Measurements from ENCODE around the gene MYO5C. TPM values are rescaled to one million over a fixed set of nuclear protein-coding genes. Genes with fewer than 3 reads are reported as not detected.

The MYO5C gene
- total and polyA plus RNA-seq, 10 of the 15 experiments (the other 5 are each of a cell fraction or from before 2014, with no cell fraction given) = 0.29 to 1.3 (median 0.75) TPM

GRCh38 chr15:52236013-52236412, 59.6 kb downstream of the MYO5C start (continued):
- TF ChIP-seq EP300 (IDR thresholded peaks at IDR 0.05; ENCODE audit: borderline replicate concordance in 1 of 2, control insufficient read depth in 1 of 2, low read depth in 2 of 2, low read length in 2 of 2) = no peak
- TF ChIP-seq CBFB (IDR thresholded peaks at IDR 0.05; ENCODE audit: low read depth) = no peak
- no peak for TF ChIP-seq PAX5 (IDR thresholded peaks at IDR 0.05; ENCODE audit: borderline replicate concordance, low read depth, low read length)
- TF ChIP-seq NR2C2 (IDR thresholded peaks at IDR 0.05; ENCODE audit: borderline replicate concordance, control insufficient read depth, insufficient read length, low read depth) = no peak
- TF ChIP-seq PKNOX1 (IDR thresholded peaks at IDR 0.05) = no peak

- in situ Hi-C loops (cut with MboI) = no loop called here
- POLR2A ChIA-PET = no interaction called here
- Histone ChIP-seq H3K9me3 (replicated peaks; ENCODE audit: control insufficient read depth, insufficient read depth, low read length) (no peaks in the 10 kb centered on the region), H3K4me1 (ENCODE audit: control insufficient read depth, insufficient read depth, low read length) (peaks cover 43% of the 10 kb centered on the region), H3K27ac (ENCODE audit: control insufficient read depth, insufficient read depth) (peak overlapping the region; percentile 79), H3K4me3 (no peak overlapping the region), H3K36me3 (ENCODE audit: control insufficient read depth in 2 of 2, insufficient read depth in 2 of 2, low read length in 1 of 2) (no peaks in the 10 kb centered on the region), H3K79me2 (ENCODE audit: control insufficient read depth, insufficient read depth, low read length) (no peaks in the 10 kb centered on the region), H3K4me2 (ENCODE audit: control insufficient read depth, insufficient read depth) (peak overlapping the region; percentile 89), H3K27me3 (replicated peaks in 1 of 2; ENCODE audit: control insufficient read depth in 2 of 2, insufficient read depth in 2 of 2, low read length in 1 of 2) (no peaks in the 10 kb centered on the region), H2AFZ (ENCODE audit: control insufficient read depth, low read depth, low read length) (peak overlapping the region; percentile 96), H4K20me1 (ENCODE audit: control insufficient read depth, insufficient read depth) (no peaks in the 10 kb centered on the region), H3K9ac (ENCODE audit: control insufficient read depth, insufficient read depth, low read length) (peak overlapping the region; percentile 62)
- CTCF ChIA-PET = interaction anchor here (0.6 to 3.8 kb wide), 14 partner anchors 8 to 99 kb away, joined by 3 to 18 read pairs (median 6); no protein-coding TSS in a partner anchor
- RAD21 ChIA-PET (ENCODE audit: unreplicated experiment) = interaction anchor here (0.6 to 2.8 kb wide), 9 partner anchors 8 to 228 kb away, joined by 3 to 10 read pairs (median 4); no protein-coding TSS in a partner anchor
- no peak for DNase-seq (ENCODE audit: low read depth, low spot score)
- intact Hi-C loops (cut with micrococcal nuclease; ENCODE audit: unreplicated experiment) = no loop called here
- no TSS peak for BruUV-seq (replicated peaks)
- SMC1A ChIA-PET (ENCODE audit: uncharacterized antibody, unreplicated experiment) = interaction anchor here (0.8 to 8.5 kb wide), 10 partner anchors 12 to 499 kb away, joined by 3 to 80 read pairs (median 4); no protein-coding TSS in a partner anchor
- WGBS (ENCODE audit: insufficient coverage, insufficient replicate concordance, low lambda C conversion rate, missing lambda C conversion rate) = 2% methylated on average over 17 of the region's 17 CpGs
- peak; percentile 43 for ATAC-seq
- peak; percentile 80 for FAIRE-seq
- TF ChIP-seq ASH2L (IDR thresholded peaks at IDR 0.05; ENCODE audit: borderline replicate concordance, low read depth) = no peak
- TF ChIP-seq POLR2A (IDR thresholded peaks at IDR 0.05; ENCODE audit: low read depth, low read length) = peak; percentile 61
- TF ChIP-seq E4F1 (IDR thresholded peaks at IDR 0.05; ENCODE audit: borderline replicate concordance, partially characterized antibody) = no peak
- TF ChIP-seq ATF7 (IDR thresholded peaks at IDR 0.05; ENCODE audit: low read depth) = no peak
- no peak for TF ChIP-seq FOS (IDR thresholded peaks at IDR 0.05; ENCODE audit: borderline replicate concordance, extremely low read depth, insufficient read length)
- TF ChIP-seq ZNF687 (IDR thresholded peaks at IDR 0.05) = peak; percentile 46; the same call in 1 of the 2 replicates
- no peak for TF ChIP-seq TCF7 (IDR thresholded peaks at IDR 0.05; ENCODE audit: borderline replicate concordance)
- TF ChIP-seq YBX1 (IDR thresholded peaks at IDR 0.05) = no peak
Observed at GRCh38 chr15:52234596-52235541, 60.7 kb downstream of the MYO5C start.

All from GM12878 (cell line).